Measurements from ENCODE around the gene MRAS.

MRAS gene

DNA sequence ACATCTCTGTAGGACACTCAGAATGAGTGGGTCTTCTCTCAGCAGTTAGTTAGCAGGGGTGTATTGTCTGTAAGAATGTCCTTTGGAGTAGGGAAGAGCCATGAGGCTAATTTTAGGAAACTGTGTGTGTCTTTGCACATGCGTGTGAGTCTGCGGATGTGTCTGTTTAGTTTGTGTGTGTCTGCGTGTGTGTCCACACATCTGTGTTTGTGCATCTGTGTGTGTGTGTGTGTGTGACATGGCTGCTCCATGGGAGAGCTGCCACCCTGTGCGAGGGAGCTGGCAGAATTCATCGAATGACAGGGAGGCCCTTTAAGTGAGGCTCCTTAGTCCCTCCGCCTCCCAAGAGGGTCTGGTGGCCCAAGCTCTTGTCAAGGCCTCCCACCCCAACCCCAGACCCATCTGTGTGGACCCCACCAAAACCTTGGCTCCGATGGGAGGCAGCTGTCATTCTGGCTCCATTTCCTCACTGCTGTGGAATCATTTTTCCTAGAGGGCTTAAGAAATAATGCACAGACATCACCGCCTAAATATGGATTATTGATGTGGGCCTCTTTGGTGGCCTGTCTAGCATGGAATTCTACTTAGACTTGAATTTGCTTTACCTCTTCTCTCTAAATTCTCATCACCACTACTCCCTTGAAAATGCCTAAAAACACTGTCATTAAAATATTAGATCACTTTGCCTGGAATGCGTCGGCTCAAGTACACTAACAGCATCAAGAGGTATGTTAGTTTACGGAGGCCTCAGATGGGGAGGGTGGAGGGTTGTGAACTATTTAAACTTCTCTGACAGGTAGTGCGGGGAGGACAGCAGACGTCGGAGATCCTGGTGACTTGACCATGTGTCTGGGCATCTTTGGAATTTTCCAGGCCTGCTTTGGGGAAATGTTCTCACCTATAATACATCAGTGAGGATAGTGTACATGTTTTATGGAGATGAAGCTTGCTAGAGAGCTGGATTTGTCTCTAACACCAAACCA lies 95.4 kb downstream of the MRAS start:
- DNase-seq (ENCODE audit: low read depth): no peak
- no peak overlapping the region for H3K4me3 ChIP-seq (ENCODE audit: control insufficient read depth, low read depth, low read length)
- TF ChIP-seq, protein P1, sequence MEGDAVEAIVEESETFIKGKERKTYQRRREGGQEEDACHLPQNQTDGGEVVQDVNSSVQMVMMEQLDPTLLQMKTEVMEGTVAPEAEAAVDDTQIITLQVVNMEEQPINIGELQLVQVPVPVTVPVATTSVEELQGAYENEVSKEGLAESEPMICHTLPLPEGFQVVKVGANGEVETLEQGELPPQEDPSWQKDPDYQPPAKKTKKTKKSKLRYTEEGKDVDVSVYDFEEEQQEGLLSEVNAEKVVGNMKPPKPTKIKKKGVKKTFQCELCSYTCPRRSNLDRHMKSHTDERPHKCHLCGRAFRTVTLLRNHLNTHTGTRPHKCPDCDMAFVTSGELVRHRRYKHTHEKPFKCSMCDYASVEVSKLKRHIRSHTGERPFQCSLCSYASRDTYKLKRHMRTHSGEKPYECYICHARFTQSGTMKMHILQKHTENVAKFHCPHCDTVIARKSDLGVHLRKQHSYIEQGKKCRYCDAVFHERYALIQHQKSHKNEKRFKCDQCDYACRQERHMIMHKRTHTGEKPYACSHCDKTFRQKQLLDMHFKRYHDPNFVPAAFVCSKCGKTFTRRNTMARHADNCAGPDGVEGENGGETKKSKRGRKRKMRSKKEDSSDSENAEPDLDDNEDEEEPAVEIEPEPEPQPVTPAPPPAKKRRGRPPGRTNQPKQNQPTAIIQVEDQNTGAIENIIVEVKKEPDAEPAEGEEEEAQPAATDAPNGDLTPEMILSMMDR (conservative IDR thresholded peaks at IDR 0.05; ENCODE audit: control insufficient read depth, insufficient read depth, low read depth, low read length): no peak

DNA sequence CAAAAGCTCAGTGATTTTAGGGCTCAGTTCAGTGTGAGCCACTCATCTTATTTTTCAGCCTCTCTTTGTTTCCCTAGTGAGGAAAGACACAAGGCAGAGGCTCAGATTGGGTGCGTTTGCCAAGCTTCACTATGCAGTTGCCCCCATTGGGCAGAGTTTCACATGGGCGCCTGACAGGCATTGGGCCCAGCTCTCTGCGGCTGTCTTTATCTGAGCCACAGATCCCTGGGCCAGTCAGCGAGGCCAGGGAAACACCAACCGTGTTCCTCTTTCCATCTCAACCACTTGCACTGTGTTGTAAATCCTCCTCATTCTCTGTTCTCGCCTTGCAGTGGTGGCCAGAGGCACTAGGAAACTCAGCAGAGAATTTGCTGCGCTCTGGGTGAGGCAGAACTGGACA lies 96.9 kb downstream of the MRAS start:
- TF ChIP-seq, protein P1 (conservative IDR thresholded peaks at IDR 0.05; ENCODE audit: control insufficient read depth, insufficient read depth, low read depth, low read length): no peak
- H3K4me3 ChIP-seq (ENCODE audit: control insufficient read depth, low read depth, low read length): no peak overlapping the region
- DNase-seq (ENCODE audit: low read depth): no peak

DNA sequence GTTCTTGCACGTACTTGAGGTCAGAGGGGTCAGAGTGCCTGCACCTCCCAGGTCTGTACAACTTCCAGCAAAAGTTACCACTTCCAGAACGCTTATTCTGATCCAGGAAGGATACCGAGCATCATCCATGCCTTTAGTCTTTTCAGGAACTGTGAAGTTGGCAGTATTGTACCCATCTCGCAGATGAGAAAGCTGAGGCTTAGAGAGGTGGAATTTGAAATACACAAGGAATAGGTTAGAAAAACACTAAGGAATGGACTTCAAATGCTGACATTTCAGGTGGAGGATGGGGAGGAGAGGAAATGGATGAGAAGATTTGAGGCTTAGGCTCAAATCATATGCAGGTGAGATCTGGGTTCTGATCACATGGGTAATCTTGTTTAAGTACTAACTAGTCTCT lies 97.3 kb downstream of the MRAS start:
- TF ChIP-seq, protein P1 (conservative IDR thresholded peaks at IDR 0.05; ENCODE audit: control insufficient read depth, insufficient read depth, low read depth, low read length): no peak
- DNase-seq (ENCODE audit: low read depth): no peak
- H3K4me3 ChIP-seq (ENCODE audit: control insufficient read depth, low read depth, low read length): no peak overlapping the region

DNA sequence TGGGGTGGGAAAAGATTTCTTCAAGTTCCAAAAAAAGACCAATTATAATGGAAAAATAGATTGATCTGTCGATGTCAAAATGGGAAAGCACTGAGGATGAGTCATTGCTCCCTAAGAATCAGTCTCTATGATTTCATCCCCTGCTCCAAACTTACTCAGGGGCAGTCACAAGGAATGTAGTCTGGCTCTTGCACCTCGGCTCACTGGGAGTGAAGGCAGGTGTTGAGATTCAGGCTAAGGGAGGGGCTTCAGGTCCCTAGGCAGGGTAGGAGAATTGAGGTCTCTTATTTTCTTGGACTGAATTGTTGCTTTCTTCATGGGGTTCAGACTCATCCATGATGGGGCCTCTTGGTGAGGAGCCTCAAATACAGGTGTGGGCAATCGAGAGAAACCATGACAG lies 100.3 kb downstream of the MRAS start:
- TF ChIP-seq, protein P1 (conservative IDR thresholded peaks at IDR 0.05; ENCODE audit: control insufficient read depth, insufficient read depth, low read depth, low read length): no peak
- H3K4me3 ChIP-seq (ENCODE audit: control insufficient read depth, low read depth, low read length): no peak overlapping the region
- DNase-seq (ENCODE audit: low read depth): no peak

DNA sequence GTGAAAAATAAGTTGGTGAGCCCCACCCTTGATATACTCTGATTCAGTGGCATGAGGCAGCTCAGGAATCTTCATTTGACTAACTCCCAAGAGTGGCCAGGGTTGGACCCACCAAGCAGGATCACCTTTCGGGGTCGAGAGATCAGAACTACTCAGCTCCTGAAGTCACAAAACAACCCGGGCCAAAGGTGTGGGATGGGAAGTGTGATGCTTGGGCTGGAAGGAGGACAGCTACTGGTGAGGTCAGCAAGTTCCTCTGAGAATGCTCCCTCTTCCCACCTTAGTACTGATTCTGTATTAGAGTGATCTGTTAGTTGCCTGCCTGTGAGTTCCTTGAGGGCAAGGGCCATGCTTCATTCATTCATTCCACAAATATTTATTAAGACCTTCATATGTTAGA lies 101.1 kb downstream of the MRAS start:
- H3K4me3 ChIP-seq (ENCODE audit: control insufficient read depth, low read depth, low read length): no peak overlapping the region
- TF ChIP-seq, protein P1 (conservative IDR thresholded peaks at IDR 0.05; ENCODE audit: control insufficient read depth, insufficient read depth, low read depth, low read length): no peak
- no peak for DNase-seq (ENCODE audit: low read depth)

DNA sequence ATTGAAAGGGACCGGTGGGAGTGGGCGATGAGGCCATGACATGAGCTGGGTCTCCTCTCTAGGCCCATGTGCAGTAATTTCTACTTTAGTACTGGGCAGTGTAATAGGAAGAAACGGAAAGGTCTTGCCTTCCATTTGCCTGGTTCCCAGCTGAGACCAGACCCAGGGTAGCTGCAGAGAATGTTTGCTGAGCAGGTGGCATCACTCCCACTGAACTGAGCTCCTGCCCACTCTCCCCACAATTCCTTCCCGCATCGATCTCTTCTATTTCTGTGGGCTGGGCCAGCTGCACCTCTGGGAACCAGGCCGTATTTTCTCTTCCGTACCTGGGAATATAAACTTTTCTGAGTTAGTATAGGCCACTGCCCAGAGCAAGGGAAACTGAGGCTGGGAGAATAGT lies 101.8 kb downstream of the MRAS start:
- DNase-seq (ENCODE audit: low read depth): no peak
- TF ChIP-seq, protein P1 (conservative IDR thresholded peaks at IDR 0.05; ENCODE audit: control insufficient read depth, insufficient read depth, low read depth, low read length): no peak
- H3K4me3 ChIP-seq (ENCODE audit: control insufficient read depth, low read depth, low read length): no peak overlapping the region

Measured in fibroblast of mammary gland (primary cell).